ENCODE measurements around the gene NTN3.
"Not testable (repeated sequence)": the region's sequence is repeated elsewhere in the genome, so short reads cannot be mapped to it uniquely, and the experiment has no call there.

NTN3 gene

GRCh38 chr16:2432801-2433505, 38.1 kb upstream of the NTN3 start:
- Mint-ChIP-seq H3K4me1 (ENCODE audit: low read depth) (peaks cover 20% of the 10 kb centered on the region), H3K36me3 (ENCODE audit: low read depth) (peaks cover 42% of the 10 kb centered on the region), H3K9me3 (no peaks in the 10 kb centered on the region), H3K4me3 (no peak overlapping the region), H3K27me3 (ENCODE audit: low read depth) (no peaks in the 10 kb centered on the region), H3K27ac (no peak overlapping the region)

GRCh38 chr16:2435236-2435635, 35.9 kb upstream of the NTN3 start:
- H3K27me3 Mint-ChIP-seq (ENCODE audit: low read depth); H3K4me3 Mint-ChIP-seq; H3K27ac Mint-ChIP-seq; H3K9me3 Mint-ChIP-seq: not testable (repeated sequence)
- H3K4me1 Mint-ChIP-seq (ENCODE audit: low read depth) = peaks cover 20% of the 10 kb centered on the region
- H3K36me3 Mint-ChIP-seq (ENCODE audit: low read depth) = peaks cover 49% of the 10 kb centered on the region

GRCh38 chr16:2436110-2436509, 35.0 kb upstream of the NTN3 start:
- H3K27me3 Mint-ChIP-seq (ENCODE audit: low read depth) = no peaks in the 10 kb centered on the region
- H3K9me3 Mint-ChIP-seq = no peaks in the 10 kb centered on the region
- peaks cover 11% of the 10 kb centered on the region for H3K4me1 Mint-ChIP-seq (ENCODE audit: low read depth)
- no peak overlapping the region for H3K27ac Mint-ChIP-seq
- H3K4me3 Mint-ChIP-seq = no peak overlapping the region
- H3K36me3 Mint-ChIP-seq (ENCODE audit: low read depth) = peaks cover 49% of the 10 kb centered on the region

- peaks cover 11% of the 10 kb centered on the region for H3K4me1 Mint-ChIP-seq (ENCODE audit: low read depth)
- H3K27me3 Mint-ChIP-seq (ENCODE audit: low read depth) = no peaks in the 10 kb centered on the region
- H3K36me3 Mint-ChIP-seq (ENCODE audit: low read depth) = peaks cover 50% of the 10 kb centered on the region
- H3K9me3 Mint-ChIP-seq = no peaks in the 10 kb centered on the region
- no peak overlapping the region for H3K4me3 Mint-ChIP-seq
- no peak overlapping the region for H3K27ac Mint-ChIP-seq
Observed at GRCh38 chr16:2437032-2437790, 33.9 kb upstream of the NTN3 start.

- H3K27ac Mint-ChIP-seq = no peak overlapping the region
- H3K4me3 Mint-ChIP-seq = no peak overlapping the region
- peaks cover 11% of the 10 kb centered on the region for H3K4me1 Mint-ChIP-seq (ENCODE audit: low read depth)
- H3K9me3 Mint-ChIP-seq = no peaks in the 10 kb centered on the region
- H3K27me3 Mint-ChIP-seq (ENCODE audit: low read depth) = no peaks in the 10 kb centered on the region
- H3K36me3 Mint-ChIP-seq (ENCODE audit: low read depth) = peaks cover 46% of the 10 kb centered on the region
Observed at GRCh38 chr16:2438121-2438520, 33.0 kb upstream of the NTN3 start.

- peaks cover 46% of the 10 kb centered on the region for H3K36me3 Mint-ChIP-seq (ENCODE audit: low read depth)
- H3K9me3 Mint-ChIP-seq = no peaks in the 10 kb centered on the region
- no peaks in the 10 kb centered on the region for H3K27me3 Mint-ChIP-seq (ENCODE audit: low read depth)
- H3K27ac Mint-ChIP-seq = peak overlapping the region; percentile 67
- no peak overlapping the region for H3K4me3 Mint-ChIP-seq
- peaks cover 9% of the 10 kb centered on the region for H3K4me1 Mint-ChIP-seq (ENCODE audit: low read depth)
Observed at GRCh38 chr16:2439598-2439997, 31.5 kb upstream of the NTN3 start.

GRCh38 chr16:2441143-2441804, 29.8 kb upstream of the NTN3 start:
- H3K27ac Mint-ChIP-seq; H3K27me3 Mint-ChIP-seq (ENCODE audit: low read depth); H3K4me3 Mint-ChIP-seq; H3K4me1 Mint-ChIP-seq (ENCODE audit: low read depth); H3K9me3 Mint-ChIP-seq: not testable (repeated sequence)
- H3K36me3 Mint-ChIP-seq (ENCODE audit: low read depth) = peaks cover 51% of the 10 kb centered on the region

- H3K4me1 Mint-ChIP-seq (ENCODE audit: low read depth) = peaks cover 7% of the 10 kb centered on the region
- no peaks in the 10 kb centered on the region for H3K27me3 Mint-ChIP-seq (ENCODE audit: low read depth)
- H3K36me3 Mint-ChIP-seq (ENCODE audit: low read depth) = peaks cover 50% of the 10 kb centered on the region
- H3K9me3 Mint-ChIP-seq = no peaks in the 10 kb centered on the region
- no peak overlapping the region for H3K4me3 Mint-ChIP-seq
- no peak overlapping the region for H3K27ac Mint-ChIP-seq
Observed at GRCh38 chr16:2443555-2443954, 27.5 kb upstream of the NTN3 start.

GRCh38 chr16:2447920-2448583, 23.0 kb upstream of the NTN3 start:
- Mint-ChIP-seq H3K4me3 (no peak overlapping the region), H3K36me3 (ENCODE audit: low read depth) (peaks cover 54% of the 10 kb centered on the region), H3K27ac (no peak overlapping the region), H3K4me1 (ENCODE audit: low read depth) (no peaks in the 10 kb centered on the region), H3K9me3 (no peaks in the 10 kb centered on the region), H3K27me3 (ENCODE audit: low read depth) (no peaks in the 10 kb centered on the region)

- Mint-ChIP-seq H3K36me3 (ENCODE audit: low read depth) (peaks cover 56% of the 10 kb centered on the region), H3K4me1 (ENCODE audit: low read depth) (no peaks in the 10 kb centered on the region), H3K9me3 (no peaks in the 10 kb centered on the region), H3K27me3 (ENCODE audit: low read depth) (no peaks in the 10 kb centered on the region), H3K4me3 (no peak overlapping the region), H3K27ac (no peak overlapping the region)
Observed at GRCh38 chr16:2449118-2449517, 22.0 kb upstream of the NTN3 start.

- Mint-ChIP-seq H3K36me3 (ENCODE audit: low read depth) (peaks cover 55% of the 10 kb centered on the region), H3K27ac (no peak overlapping the region), H3K4me3 (no peak overlapping the region), H3K4me1 (ENCODE audit: low read depth) (no peaks in the 10 kb centered on the region), H3K9me3 (no peaks in the 10 kb centered on the region), H3K27me3 (ENCODE audit: low read depth) (no peaks in the 10 kb centered on the region)
Observed at GRCh38 chr16:2450535-2450934, 20.6 kb upstream of the NTN3 start.

GRCh38 chr16:2450975-2451381, 20.1 kb upstream of the NTN3 start:
- Mint-ChIP-seq H3K27ac (no peak overlapping the region), H3K4me1 (ENCODE audit: low read depth) (no peaks in the 10 kb centered on the region), H3K27me3 (ENCODE audit: low read depth) (no peaks in the 10 kb centered on the region), H3K4me3 (no peak overlapping the region), H3K36me3 (ENCODE audit: low read depth) (peaks cover 51% of the 10 kb centered on the region), H3K9me3 (no peaks in the 10 kb centered on the region)

- Mint-ChIP-seq H3K4me1 (ENCODE audit: low read depth) (no peaks in the 10 kb centered on the region), H3K4me3 (no peak overlapping the region), H3K27me3 (ENCODE audit: low read depth) (no peaks in the 10 kb centered on the region), H3K27ac (no peak overlapping the region), H3K36me3 (ENCODE audit: low read depth) (peaks cover 43% of the 10 kb centered on the region), H3K9me3 (no peaks in the 10 kb centered on the region)
Observed at GRCh38 chr16:2451851-2452320, 19.2 kb upstream of the NTN3 start.

- no peaks in the 10 kb centered on the region for H3K9me3 Mint-ChIP-seq
- no peaks in the 10 kb centered on the region for H3K27me3 Mint-ChIP-seq (ENCODE audit: low read depth)
- H3K27ac Mint-ChIP-seq = no peak overlapping the region
- no peak overlapping the region for H3K4me3 Mint-ChIP-seq
- peaks cover 44% of the 10 kb centered on the region for H3K36me3 Mint-ChIP-seq (ENCODE audit: low read depth)
- no peaks in the 10 kb centered on the region for H3K4me1 Mint-ChIP-seq (ENCODE audit: low read depth)
Observed at GRCh38 chr16:2452650-2453049, 18.4 kb upstream of the NTN3 start.
